ENCODE measurements around the gene SNX25. TPM values are rescaled to one million over a fixed set of nuclear protein-coding genes. Genes with fewer than 3 reads are reported as not detected.

SNX25 gene
- total RNA-seq (10 to 100 TPM in 3 of 10 donors, 1 to 10 TPM in 7; 7.4 to 12.6 (median 9.8) TPM), polyA plus RNA-seq (1 to 10 TPM; 4.4 to 6.3 TPM)
- long read RNA-seq, donor 1, transcript SNX25-201 (19 exons, 3,264 nt) = major isoform, 25 of 33 reads
- long read RNA-seq, donor 1, partial matches to known transcripts = 1 of 33 reads
- long read RNA-seq, donor 1, other reads (novel, unspliced or antisense) = 7 of 33 reads
- long read RNA-seq, donor 2, transcript SNX25-201 (19 exons, 3,264 nt) = major isoform, 27 of 42 reads
- long read RNA-seq, donor 2, partial matches to known transcripts = 3 of 42 reads
- long read RNA-seq, donor 2, other reads (novel, unspliced or antisense) = 12 of 42 reads
- long read RNA-seq, donor 3, partial matches to known transcripts = 1 of 4 reads
- long read RNA-seq, donor 3, other reads (novel, unspliced or antisense) = 1 of 4 reads

DNA sequence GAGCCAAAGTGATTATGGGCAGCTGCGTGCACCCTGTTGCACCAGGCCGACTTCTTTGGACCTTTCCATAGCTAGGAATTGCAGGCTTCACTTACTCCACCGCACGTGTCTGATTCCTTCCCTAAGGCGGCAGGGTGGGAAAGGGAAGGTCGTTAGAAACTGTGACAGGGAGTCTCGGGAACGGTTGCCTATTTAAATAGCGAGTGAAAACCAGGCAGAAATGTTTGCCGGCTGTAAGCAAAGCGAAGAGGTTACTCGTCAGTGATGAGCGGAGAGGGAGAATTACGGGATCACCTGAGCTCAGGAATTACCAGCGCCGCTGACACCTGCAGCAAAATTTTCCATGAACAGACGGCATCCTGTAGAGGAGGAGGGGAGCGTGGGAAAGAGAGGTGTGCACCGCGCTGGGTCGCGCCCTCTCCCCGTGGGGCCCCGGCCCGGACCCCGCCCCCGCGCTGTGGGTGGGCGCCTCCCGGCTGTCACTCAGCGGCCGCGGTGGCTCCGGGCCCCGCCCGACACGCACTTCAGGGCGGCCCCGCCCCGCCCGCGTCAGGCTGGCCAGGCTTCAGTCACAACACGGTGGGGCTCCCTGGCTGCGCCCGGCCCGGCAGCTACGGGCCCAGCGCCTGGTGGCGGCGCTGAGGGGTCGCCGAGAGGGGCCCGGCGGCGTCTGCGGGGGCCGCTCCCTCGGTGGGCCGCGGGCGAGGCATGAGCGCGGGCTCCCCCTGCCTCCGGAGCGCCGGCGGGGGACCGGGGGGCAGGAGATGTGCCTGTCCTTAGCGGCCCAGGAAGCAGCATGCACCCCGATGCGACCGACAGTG lies at the start of gene SNX25:
Gene SNX25, plus strand, starts transcription at position 568 of the 821 bp plus-strand sequence. Its CDS starts 229 bp downstream, at position 797.
- intact Hi-C loops (cut with DNase I) = loop anchor here in 3 of 10 donors (5.0 to 10.0 kb wide), 3 partner anchors 186 to 388 kb away; partner anchors contain the start of genes ANKRD37 (in 1 of the 3) and LRP2BP (in 1 of the 3)
- DNase-seq (peak; percentile 85 to 90), ATAC-seq (peak; percentile 94 to 98 (median 96))
- 1% methylated on average over 41 to 72 of the region's 72 CpGs for WGBS, 2 donors
- Histone ChIP-seq H3K27me3 (peaks cover 0 to 43% (median 0%) of the 10 kb centered on the region in 7 donors), H3K4me3 (peak within 1 kb of the TSS; percentile 54 to 94 (median 70)), H3K4me1 (peaks cover 6 to 35% (median 27%) of the 10 kb centered on the region in 9 donors), H3K27ac (peak within 1 kb of the TSS; percentile 65 to 91 (median 87)), H3K9me3 (no peaks in the 10 kb centered on the region), H3K36me3 (no peaks in the 10 kb centered on the region)
- peak in 4 of 9 donors; percentile 32 to 57 (median 41) for TF ChIP-seq CTCF (IDR thresholded peaks at IDR 0.05)

- peaks cover 0 to 14% (median 0%) of the 10 kb centered on the region in 9 donors for H3K4me1 ChIP-seq
- no peak for TF ChIP-seq CTCF (IDR thresholded peaks at IDR 0.05)
- DNase-seq = no peak
- H3K4me3 ChIP-seq = no peak overlapping the region
- H3K27me3 ChIP-seq = no peaks in the 10 kb centered on the region
- peak in 2 of 8 donors; percentile 41 to 42 for ATAC-seq
- peaks cover 0 to 69% (median 13%) of the 10 kb centered on the region in 9 donors for H3K36me3 ChIP-seq
- H3K9me3 ChIP-seq = no peaks in the 10 kb centered on the region
- intact Hi-C loops (cut with DNase I) = no loop called here
- no peak overlapping the region for H3K27ac ChIP-seq
- WGBS, 2 donors = 45 to 52% methylated on average over 2 of the region's 2 CpGs
Observed at GRCh38 chr4:185165605-185166063, 43.8 kb upstream of the SNX25 start.

DNA sequence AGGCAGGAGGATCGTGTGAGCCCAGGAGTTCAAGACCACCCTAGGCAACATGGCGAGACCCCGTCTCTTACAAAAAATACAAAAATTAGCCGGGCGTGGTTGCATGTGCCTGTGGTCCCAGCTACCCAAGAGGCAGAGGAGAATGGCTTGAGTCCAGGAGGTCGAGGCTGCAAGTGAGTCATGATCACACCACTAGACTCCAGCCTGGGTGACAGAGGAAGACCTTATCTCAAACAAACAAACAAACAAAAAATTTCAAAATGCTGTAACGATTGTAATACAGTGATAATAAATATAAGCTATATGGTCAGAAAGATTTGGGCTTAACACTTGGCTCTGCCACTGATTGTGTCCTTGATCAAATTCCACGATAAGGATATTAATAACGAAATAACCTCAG lies 42.2 kb upstream of the SNX25 start:
- DNase-seq (no peak), ATAC-seq (no peak)
- Histone ChIP-seq H3K4me1 (peaks cover 0 to 14% (median 2%) of the 10 kb centered on the region in 9 donors), H3K27me3 (no peaks in the 10 kb centered on the region), H3K27ac (no peak overlapping the region), H3K4me3 (no peak overlapping the region), H3K9me3 (no peaks in the 10 kb centered on the region), H3K36me3 (peaks cover 0 to 63% (median 11%) of the 10 kb centered on the region in 9 donors)
- intact Hi-C loops (cut with DNase I) = no loop called here
- TF ChIP-seq CTCF (IDR thresholded peaks at IDR 0.05) = no peak
- 83 to 91% methylated on average over 9 of the region's 9 CpGs for WGBS, 2 donors

Measured in heart right ventricle (tissue), 16 donors.